Stomach (tissue), 4 donors: ENCODE measurements around the gene PLXDC1.
"Not testable (repeated sequence)": the region's sequence is repeated elsewhere in the genome, so short reads cannot be mapped to it uniquely, and the experiment has no call there.

ENCODE experiments used
- EP300 ChIP-seq: sonication (generic); formaldehyde crosslinking; IDR thresholded peaks from one replicate; pipeline ENCODE4 v1.6.1; 2017; ENCODE audit warnings: antibody characterized with exemption
- POLR2AphosphoS5 ChIP-seq, 3 donors: sonication (generic); formaldehyde crosslinking; IDR thresholded peaks; one replicate each; pipeline ENCODE4 v1.6.1; 2016; ENCODE audit warnings: antibody characterized with exemption in 3 of 3
- TF ChIP-seq, protein P1 (sequence below), 7 experiments: fragments of 450-650 bp in 4 of 7; fragments of 200-600 bp in 3 of 7; sonication (generic) in 3 of 7; IDR thresholded peaks; one replicate each; pipeline ENCODE4 v1.5.1; 2016 to 2019; ENCODE audit warnings: antibody characterized with exemption in 7 of 7, control low read depth in 2 of 7, mild to moderate bottlenecking in 1 of 7

GRCh38 chr17:39020037-39020436 lies 131.4 kb downstream of the PLXDC1 start:
- TF ChIP-seq, protein P1, sequence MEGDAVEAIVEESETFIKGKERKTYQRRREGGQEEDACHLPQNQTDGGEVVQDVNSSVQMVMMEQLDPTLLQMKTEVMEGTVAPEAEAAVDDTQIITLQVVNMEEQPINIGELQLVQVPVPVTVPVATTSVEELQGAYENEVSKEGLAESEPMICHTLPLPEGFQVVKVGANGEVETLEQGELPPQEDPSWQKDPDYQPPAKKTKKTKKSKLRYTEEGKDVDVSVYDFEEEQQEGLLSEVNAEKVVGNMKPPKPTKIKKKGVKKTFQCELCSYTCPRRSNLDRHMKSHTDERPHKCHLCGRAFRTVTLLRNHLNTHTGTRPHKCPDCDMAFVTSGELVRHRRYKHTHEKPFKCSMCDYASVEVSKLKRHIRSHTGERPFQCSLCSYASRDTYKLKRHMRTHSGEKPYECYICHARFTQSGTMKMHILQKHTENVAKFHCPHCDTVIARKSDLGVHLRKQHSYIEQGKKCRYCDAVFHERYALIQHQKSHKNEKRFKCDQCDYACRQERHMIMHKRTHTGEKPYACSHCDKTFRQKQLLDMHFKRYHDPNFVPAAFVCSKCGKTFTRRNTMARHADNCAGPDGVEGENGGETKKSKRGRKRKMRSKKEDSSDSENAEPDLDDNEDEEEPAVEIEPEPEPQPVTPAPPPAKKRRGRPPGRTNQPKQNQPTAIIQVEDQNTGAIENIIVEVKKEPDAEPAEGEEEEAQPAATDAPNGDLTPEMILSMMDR (IDR thresholded peaks at IDR 0.05) = not testable (repeated sequence)
- not testable (repeated sequence) for TF ChIP-seq POLR2AphosphoS5 (IDR thresholded peaks at IDR 0.05); EP300
